Lower leg skin (tissue), 4 donors: ENCODE data around the gene R3HDM2. TPM values are rescaled to one million over a fixed set of nuclear protein-coding genes. Genes with fewer than 3 reads are reported as not detected.
A peak's percentile ranks its signal among the peaks of the same experiment; 100 is the strongest.

Experiments used
- DNase-seq, 2 donors: peaks; one replicate each; pipeline ENCODE4 v3.0.0-alpha.2; 2019; ENCODE audit warnings: low spot score in 2 of 2
- H3K4me3 ChIP-seq: fragments of 200-600 bp; sonication (generic); 2 replicates; pipeline ENCODE4 v1.5.1; 2017; ENCODE audit warnings: mild to moderate bottlenecking, low read depth; ENCODE audit not compliant: poor library complexity, severe bottlenecking
- CTCF ChIP-seq, 3 donors: fragments of 450-650 bp; IDR thresholded peaks; one replicate each; pipeline ENCODE4 v1.5.1; 2016; ENCODE audit warnings: antibody characterized with exemption in 3 of 3, mild to moderate bottlenecking in 3 of 3, moderate library complexity in 2 of 3
- POLR2A ChIP-seq, 2 donors: fragments of 450-650 bp; IDR thresholded peaks; one replicate each; pipeline ENCODE4 v1.6.1; 2016 to 2017; ENCODE audit warnings: antibody characterized with exemption in 2 of 2, mild to moderate bottlenecking in 1 of 2, moderate library complexity in 1 of 2
- WGBS, 2 donors: methylation state at CpG; one replicate each; pipeline ENCODE4 v1.1.5; 2018; 5-methylcytosine and 5-hydroxymethylcytosine counted together
- intact Hi-C: fragments of 100-400 bp; cut with DNase I; formaldehyde crosslinking; loops from one replicate; pipeline ENCODE4 v1.15.0; 2023; ENCODE audit warnings: low total_unique reads
- total RNA-seq, 4 donors: library from RNA; depleted of rRNA; stranded (reverse); fragments of >200 nt; gene quantifications; one replicate each; pipeline ENCODE4 v1.1.0, GENCODE V29; 2016

R3HDM2 gene
- total RNA-seq, 4 donors from 2014 or later = 37.2 to 64.6 (median 54.3) TPM

GRCh38 chr12:57213763-57214397 is 217.0 kb downstream of the R3HDM2 start:
- intact Hi-C loops = loop anchor here (2.0 kb wide), 1 partner anchor 27 kb away; no protein-coding TSS in a partner anchor
- H3K4me3 ChIP-seq = no peak overlapping the region
- DNase-seq = no peak
- WGBS, 2 donors = 47 to 49% methylated on average over 4 of the region's 4 CpGs
- TF ChIP-seq CTCF (IDR thresholded peaks at IDR 0.05) (no peak), POLR2A (IDR thresholded peaks at IDR 0.05) (no peak)

- 2 to 6% methylated on average over 16 of the region's 16 CpGs for WGBS, 2 donors
- intact Hi-C loops = no loop called here
- no peak overlapping the region for H3K4me3 ChIP-seq
- TF ChIP-seq CTCF (IDR thresholded peaks at IDR 0.05) (peak in 1 of 3 donors; percentile 57), POLR2A (IDR thresholded peaks at IDR 0.05) (no peak)
- DNase-seq = peak; percentile 88 to 98
Observed at GRCh38 chr12:57213058-57213715, 217.7 kb downstream of the R3HDM2 start.

GRCh38 chr12:57212701-57213057 is 218.2 kb downstream of the R3HDM2 start:
- intact Hi-C loops = no loop called here
- TF ChIP-seq POLR2A (IDR thresholded peaks at IDR 0.05) = no peak
- no peak for TF ChIP-seq CTCF (IDR thresholded peaks at IDR 0.05)
- H3K4me3 ChIP-seq = no peak overlapping the region
- DNase-seq = no peak
- WGBS, 2 donors = 69 to 72% methylated on average over 7 of the region's 7 CpGs

- no peak overlapping the region for H3K4me3 ChIP-seq
- no peak for DNase-seq
- WGBS, 2 donors = 78 to 86% methylated on average over 22 to 25 of the region's 27 CpGs
- intact Hi-C loops = no loop called here
- TF ChIP-seq CTCF (IDR thresholded peaks at IDR 0.05) = no peak
- TF ChIP-seq POLR2A (IDR thresholded peaks at IDR 0.05) = no peak
Observed at GRCh38 chr12:57211791-57212700, 218.8 kb downstream of the R3HDM2 start.

- DNase-seq = no peak
- H3K4me3 ChIP-seq = no peak overlapping the region
- intact Hi-C loops = no loop called here
- no peak for TF ChIP-seq CTCF (IDR thresholded peaks at IDR 0.05)
- TF ChIP-seq POLR2A (IDR thresholded peaks at IDR 0.05) = no peak
- WGBS, 2 donors = 75 to 77% methylated on average over 14 to 16 of the region's 16 CpGs
Observed at GRCh38 chr12:57210926-57211692, 219.7 kb downstream of the R3HDM2 start.
